ENCODE results near the gene CCDC157.

- no peak for TF ChIP-seq ZFP30 (CRISPR knock-in tag; IDR thresholded peaks at IDR 0.05)
- no peak for TF ChIP-seq ESRRG (CRISPR knock-in tag; IDR thresholded peaks at IDR 0.05)
- no peak for TF ChIP-seq ZNF70 (CRISPR knock-in tag; IDR thresholded peaks at IDR 0.05)
- no peak for TF ChIP-seq RARB (CRISPR knock-in tag; IDR thresholded peaks at IDR 0.05)
- no peak for TF ChIP-seq SNAI2 (CRISPR knock-in tag; IDR thresholded peaks at IDR 0.05)
- TF ChIP-seq, protein P1, sequence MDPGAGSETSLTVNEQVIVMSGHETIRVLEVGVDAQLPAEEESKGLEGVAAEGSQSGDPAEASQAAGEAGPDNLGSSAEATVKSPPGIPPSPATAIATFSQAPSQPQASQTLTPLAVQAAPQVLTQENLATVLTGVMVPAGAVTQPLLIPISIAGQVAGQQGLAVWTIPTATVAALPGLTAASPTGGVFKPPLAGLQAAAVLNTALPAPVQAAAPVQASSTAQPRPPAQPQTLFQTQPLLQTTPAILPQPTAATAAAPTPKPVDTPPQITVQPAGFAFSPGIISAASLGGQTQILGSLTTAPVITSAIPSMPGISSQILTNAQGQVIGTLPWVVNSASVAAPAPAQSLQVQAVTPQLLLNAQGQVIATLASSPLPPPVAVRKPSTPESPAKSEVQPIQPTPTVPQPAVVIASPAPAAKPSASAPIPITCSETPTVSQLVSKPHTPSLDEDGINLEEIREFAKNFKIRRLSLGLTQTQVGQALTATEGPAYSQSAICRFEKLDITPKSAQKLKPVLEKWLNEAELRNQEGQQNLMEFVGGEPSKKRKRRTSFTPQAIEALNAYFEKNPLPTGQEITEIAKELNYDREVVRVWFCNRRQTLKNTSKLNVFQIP (CRISPR knock-in tag; IDR thresholded peaks at IDR 0.05; ENCODE audit: borderline replicate concordance, low read depth): no peak
- no peak for TF ChIP-seq ARNTL (CRISPR knock-in tag; IDR thresholded peaks at IDR 0.05; ENCODE audit: borderline replicate concordance, low read depth)
- TF ChIP-seq, protein P2, sequence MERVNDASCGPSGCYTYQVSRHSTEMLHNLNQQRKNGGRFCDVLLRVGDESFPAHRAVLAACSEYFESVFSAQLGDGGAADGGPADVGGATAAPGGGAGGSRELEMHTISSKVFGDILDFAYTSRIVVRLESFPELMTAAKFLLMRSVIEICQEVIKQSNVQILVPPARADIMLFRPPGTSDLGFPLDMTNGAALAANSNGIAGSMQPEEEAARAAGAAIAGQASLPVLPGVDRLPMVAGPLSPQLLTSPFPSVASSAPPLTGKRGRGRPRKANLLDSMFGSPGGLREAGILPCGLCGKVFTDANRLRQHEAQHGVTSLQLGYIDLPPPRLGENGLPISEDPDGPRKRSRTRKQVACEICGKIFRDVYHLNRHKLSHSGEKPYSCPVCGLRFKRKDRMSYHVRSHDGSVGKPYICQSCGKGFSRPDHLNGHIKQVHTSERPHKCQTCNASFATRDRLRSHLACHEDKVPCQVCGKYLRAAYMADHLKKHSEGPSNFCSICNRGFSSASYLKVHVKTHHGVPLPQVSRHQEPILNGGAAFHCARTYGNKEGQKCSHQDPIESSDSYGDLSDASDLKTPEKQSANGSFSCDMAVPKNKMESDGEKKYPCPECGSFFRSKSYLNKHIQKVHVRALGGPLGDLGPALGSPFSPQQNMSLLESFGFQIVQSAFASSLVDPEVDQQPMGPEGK (CRISPR knock-in tag; IDR thresholded peaks at IDR 0.05; ENCODE audit: borderline replicate concordance): no peak
- TF ChIP-seq ISL1 (CRISPR knock-in tag; IDR thresholded peaks at IDR 0.05): no peak
- no peak for TF ChIP-seq ZNF8 (CRISPR knock-in tag; IDR thresholded peaks at IDR 0.05)
- TF ChIP-seq ZC3H10 (CRISPR knock-in tag; IDR thresholded peaks at IDR 0.05): no peak
These were observed 63.7 kb downstream of the CCDC157 start for GRCh38 chr22:30420347-30421125.

All from SK-N-SH treated with all-trans-retinoic acid at 6 μM for 48 hours (cell line).